Sigmoid colon (tissue), 7 donors: Measurements from ENCODE around the gene DCC. TPM values are rescaled to one million over a fixed set of nuclear protein-coding genes. Genes with fewer than 3 reads are reported as not detected.

Experiments used
- DNase-seq: peaks from one replicate; pipeline ENCODE4 v3.0.0-alpha.2; 2019
- H3K27ac ChIP-seq, 4 donors: fragments of 200-600 bp; sonication (generic); one replicate each; pipeline ENCODE4 v1.5.1; 2016 to 2019; ENCODE audit warnings: mild to moderate bottlenecking in 1 of 4
- H3K27me3 ChIP-seq, 3 donors: fragments of 200-600 bp; sonication (generic); one replicate each; pipeline ENCODE4 v1.5.1; 2019; ENCODE audit warnings: mild to moderate bottlenecking in 1 of 3
- H3K36me3 ChIP-seq, 4 donors: fragments of 200-600 bp; sonication (generic); one replicate each; pipeline ENCODE4 v1.5.1; 2016 to 2019
- H3K4me1 ChIP-seq, 4 donors: fragments of 200-600 bp; sonication (generic); one replicate each; pipeline ENCODE4 v1.5.1; 2017 to 2019
- H3K4me3 ChIP-seq, 4 donors: fragments of 200-600 bp; sonication (generic); one replicate each; pipeline ENCODE4 v1.5.1; 2017 to 2019; ENCODE audit warnings: mild to moderate bottlenecking in 2 of 4, moderate library complexity in 1 of 4
- H3K9me3 ChIP-seq, 4 donors: fragments of 200-600 bp in 3 of 4; sonication (generic) in 3 of 4; one replicate each; pipeline versions ENCODE4 v1.5.1 to v1.6.1; 2013 to 2019
- EP300 ChIP-seq, 4 donors: sonication (generic); formaldehyde crosslinking; IDR thresholded peaks; one replicate each; pipeline ENCODE4 v1.6.1; 2017; ENCODE audit warnings: antibody characterized with exemption in 4 of 4
- POLR2A ChIP-seq, 2 donors: fragments of 450-650 bp; IDR thresholded peaks; one replicate each; pipeline ENCODE4 v1.6.1; 2016; ENCODE audit warnings: antibody characterized with exemption in 2 of 2, mild to moderate bottlenecking in 2 of 2, moderate library complexity in 2 of 2
- POLR2AphosphoS5 ChIP-seq, 4 donors: sonication (generic); formaldehyde crosslinking; IDR thresholded peaks; one replicate each; pipeline ENCODE4 v1.6.1; 2017; ENCODE audit warnings: antibody characterized with exemption in 4 of 4
- WGBS, 2 donors: extraction: QIAGEN DNeasy Blood & Tissue Kit; methylation state at CpG; one replicate each; pipeline ENCODE4 v1.1.7; 2013; 5-methylcytosine and 5-hydroxymethylcytosine counted together
- intact Hi-C: fragments of 100-400 bp; cut with DNase I; formaldehyde crosslinking; loops from one replicate; pipeline ENCODE4 v1.15.1; 2023
- polyA plus RNA-seq, 3 donors: library from polyadenylated mRNA; stranded (reverse); fragments of 200-250 nt; gene quantifications; one replicate each; pipeline ENCODE4 v1.2.3, GENCODE V29; 2013
- total RNA-seq, 4 donors: library from RNA; depleted of rRNA; stranded (reverse); fragments of >200 nt; gene quantifications; one replicate each; pipeline ENCODE4 v1.1.0, GENCODE V29; 2016
- TF ChIP-seq, protein P1 (sequence below), 4 experiments: fragments of 450-650 bp in 3 of 4; fragments of 200-600 bp in 1 of 4; IDR thresholded peaks; one replicate each; pipeline ENCODE4 v1.5.1; 2016 to 2019; ENCODE audit warnings: antibody characterized with exemption in 4 of 4, mild to moderate bottlenecking in 3 of 4, moderate library complexity in 2 of 4
- donor health status: healthy with polysubstance abuse.
- donor health status: Bipolar disorder and iron deficiency.
- donor health status: healthy.

DCC gene
- total and polyA plus RNA-seq, 7 donors = 0.04 to 0.83 (median 0.36) TPM; not detected in 2

DNA sequence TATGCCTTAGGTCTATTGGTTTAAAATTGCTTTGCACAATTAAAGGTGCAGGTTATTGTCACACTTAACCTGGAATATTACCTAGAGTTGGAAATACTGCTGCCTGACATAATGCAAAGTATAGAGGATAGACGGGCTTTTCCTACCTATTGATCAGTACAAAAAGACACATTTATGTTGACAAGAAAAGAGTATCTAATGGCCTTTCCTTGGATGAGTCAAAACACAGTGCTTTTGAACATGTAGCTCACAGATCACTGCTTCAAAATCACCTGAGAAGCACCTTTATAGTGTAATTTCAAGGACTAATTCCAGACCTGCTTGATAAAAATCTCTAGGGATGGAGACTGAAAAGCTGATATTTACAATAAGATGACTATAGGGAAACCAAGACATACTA is 262.8 kb downstream of the DCC start:
- Histone ChIP-seq H3K4me1 (no peaks in the 10 kb centered on the region), H3K27me3 (no peaks in the 10 kb centered on the region), H3K27ac (no peak overlapping the region), H3K4me3 (no peak overlapping the region), H3K9me3 (no peaks in the 10 kb centered on the region), H3K36me3 (no peaks in the 10 kb centered on the region)
- intact Hi-C loops = no loop called here
- 87 to 92% methylated on average over 1 of the region's 1 CpG for WGBS, 2 donors
- DNase-seq = no peak
- TF ChIP-seq POLR2A (IDR thresholded peaks at IDR 0.05) (no peak), EP300 (IDR thresholded peaks at IDR 0.05) (no peak), POLR2AphosphoS5 (IDR thresholded peaks at IDR 0.05) (no peak)
- TF ChIP-seq, protein P1, sequence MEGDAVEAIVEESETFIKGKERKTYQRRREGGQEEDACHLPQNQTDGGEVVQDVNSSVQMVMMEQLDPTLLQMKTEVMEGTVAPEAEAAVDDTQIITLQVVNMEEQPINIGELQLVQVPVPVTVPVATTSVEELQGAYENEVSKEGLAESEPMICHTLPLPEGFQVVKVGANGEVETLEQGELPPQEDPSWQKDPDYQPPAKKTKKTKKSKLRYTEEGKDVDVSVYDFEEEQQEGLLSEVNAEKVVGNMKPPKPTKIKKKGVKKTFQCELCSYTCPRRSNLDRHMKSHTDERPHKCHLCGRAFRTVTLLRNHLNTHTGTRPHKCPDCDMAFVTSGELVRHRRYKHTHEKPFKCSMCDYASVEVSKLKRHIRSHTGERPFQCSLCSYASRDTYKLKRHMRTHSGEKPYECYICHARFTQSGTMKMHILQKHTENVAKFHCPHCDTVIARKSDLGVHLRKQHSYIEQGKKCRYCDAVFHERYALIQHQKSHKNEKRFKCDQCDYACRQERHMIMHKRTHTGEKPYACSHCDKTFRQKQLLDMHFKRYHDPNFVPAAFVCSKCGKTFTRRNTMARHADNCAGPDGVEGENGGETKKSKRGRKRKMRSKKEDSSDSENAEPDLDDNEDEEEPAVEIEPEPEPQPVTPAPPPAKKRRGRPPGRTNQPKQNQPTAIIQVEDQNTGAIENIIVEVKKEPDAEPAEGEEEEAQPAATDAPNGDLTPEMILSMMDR (IDR thresholded peaks at IDR 0.05) = no peak

DNA sequence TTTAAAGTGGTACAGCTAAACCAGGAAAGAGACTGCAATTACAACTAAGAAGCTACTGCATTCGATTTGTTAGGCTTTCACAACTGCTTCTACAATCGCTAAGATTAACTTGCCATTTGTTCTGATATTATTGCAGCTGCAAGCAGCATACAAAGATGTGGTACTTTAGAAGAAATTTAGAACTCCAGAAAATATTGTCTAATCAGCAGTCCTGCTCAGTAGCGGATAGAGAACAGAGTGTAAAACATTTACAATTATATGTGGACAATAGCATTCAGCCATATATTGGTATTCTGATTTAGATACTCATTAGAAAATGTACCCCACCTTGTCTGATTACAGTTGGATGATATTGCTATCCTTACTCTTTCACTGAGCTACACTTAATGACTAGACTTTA is 265.3 kb downstream of the DCC start:
- TF ChIP-seq POLR2A (IDR thresholded peaks at IDR 0.05) (no peak), POLR2AphosphoS5 (IDR thresholded peaks at IDR 0.05) (no peak), EP300 (IDR thresholded peaks at IDR 0.05) (no peak)
- TF ChIP-seq, protein P1 (IDR thresholded peaks at IDR 0.05) = no peak
- no peaks in the 10 kb centered on the region for H3K27me3 ChIP-seq
- intact Hi-C loops = no loop called here
- no peak for DNase-seq
- no peaks in the 10 kb centered on the region for H3K36me3 ChIP-seq
- WGBS, 2 donors = 82 to 92% methylated on average over 3 of the region's 3 CpGs
- no peak overlapping the region for H3K27ac ChIP-seq
- no peak overlapping the region for H3K4me3 ChIP-seq
- H3K9me3 ChIP-seq = no peaks in the 10 kb centered on the region
- H3K4me1 ChIP-seq = no peaks in the 10 kb centered on the region

DNA sequence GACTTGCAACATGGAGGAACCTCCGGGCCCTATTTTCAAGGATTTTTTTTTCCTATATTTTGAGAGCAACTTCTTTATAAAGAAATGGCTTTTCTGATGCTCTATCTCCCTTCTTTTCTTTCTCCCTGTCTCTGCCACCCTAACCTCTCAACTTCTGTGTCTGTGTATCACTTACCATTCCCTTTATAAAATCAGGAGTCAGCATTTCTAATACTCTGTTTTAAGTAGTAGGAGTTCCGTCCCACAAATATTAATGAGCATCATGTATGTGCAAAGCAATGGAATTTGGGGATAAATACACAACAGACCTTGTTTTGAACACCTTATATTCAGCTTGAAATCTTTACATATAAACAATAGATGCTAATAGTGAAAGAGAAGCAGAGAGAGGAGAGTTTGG is 268.0 kb downstream of the DCC start:
- H3K9me3 ChIP-seq = no peaks in the 10 kb centered on the region
- H3K4me3 ChIP-seq = no peak overlapping the region
- no peaks in the 10 kb centered on the region for H3K4me1 ChIP-seq
- H3K27ac ChIP-seq = no peak overlapping the region
- H3K27me3 ChIP-seq = no peaks in the 10 kb centered on the region
- intact Hi-C loops = no loop called here
- TF ChIP-seq, protein P1 (IDR thresholded peaks at IDR 0.05) = no peak
- TF ChIP-seq POLR2A (IDR thresholded peaks at IDR 0.05) = no peak
- no peak for TF ChIP-seq POLR2AphosphoS5 (IDR thresholded peaks at IDR 0.05)
- no peak for TF ChIP-seq EP300 (IDR thresholded peaks at IDR 0.05)
- DNase-seq = no peak
- whole genome bisulfite sequencing, 2 donors = 90 to 93% methylated on average over 2 of the region's 2 CpGs
- no peaks in the 10 kb centered on the region for H3K36me3 ChIP-seq

DNA sequence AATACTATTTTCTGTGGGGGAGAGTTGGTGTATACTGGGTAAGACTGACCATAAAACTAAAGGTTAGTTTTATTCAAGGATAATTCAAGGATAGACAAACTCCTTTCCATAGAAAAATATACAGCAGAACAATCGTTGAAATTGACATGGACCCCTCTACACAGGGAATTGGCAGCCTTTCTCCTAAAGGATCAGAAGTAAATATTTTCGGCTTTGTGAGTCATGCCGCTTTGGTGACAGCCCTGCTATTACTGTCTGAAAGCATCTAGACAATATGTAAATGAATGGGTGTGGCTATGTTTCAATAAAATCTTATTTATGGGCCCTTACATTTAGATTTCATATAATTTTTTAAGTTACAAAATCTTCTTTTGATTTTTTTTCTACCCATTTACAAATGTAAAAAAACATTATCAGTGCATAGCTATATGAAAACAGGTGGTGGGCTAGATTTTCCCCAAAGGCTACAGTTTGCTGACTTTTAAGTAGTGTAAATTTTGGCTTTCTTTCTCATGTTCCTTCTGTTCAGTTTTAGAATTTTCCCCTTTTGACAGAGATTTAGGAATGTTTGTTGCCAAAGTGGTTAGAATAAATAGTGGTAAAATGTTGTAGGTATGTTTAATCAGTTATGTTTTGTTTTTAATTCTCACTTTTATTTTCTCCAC is 270.6 kb downstream of the DCC start:
- Histone ChIP-seq H3K36me3 (no peaks in the 10 kb centered on the region), H3K9me3 (peaks cover 0 to 3% (median 0%) of the 10 kb centered on the region in 4 donors), H3K4me3 (no peak overlapping the region), H3K27ac (no peak overlapping the region), H3K27me3 (no peaks in the 10 kb centered on the region), H3K4me1 (no peaks in the 10 kb centered on the region)
- intact Hi-C loops = no loop called here
- WGBS, 2 donors = 65 to 88% methylated on average over 3 of the region's 3 CpGs
- TF ChIP-seq EP300 (IDR thresholded peaks at IDR 0.05) = no peak
- TF ChIP-seq POLR2A (IDR thresholded peaks at IDR 0.05) = no peak
- TF ChIP-seq POLR2AphosphoS5 (IDR thresholded peaks at IDR 0.05) = no peak
- TF ChIP-seq, protein P1 (IDR thresholded peaks at IDR 0.05) = no peak
- DNase-seq = no peak

DNA sequence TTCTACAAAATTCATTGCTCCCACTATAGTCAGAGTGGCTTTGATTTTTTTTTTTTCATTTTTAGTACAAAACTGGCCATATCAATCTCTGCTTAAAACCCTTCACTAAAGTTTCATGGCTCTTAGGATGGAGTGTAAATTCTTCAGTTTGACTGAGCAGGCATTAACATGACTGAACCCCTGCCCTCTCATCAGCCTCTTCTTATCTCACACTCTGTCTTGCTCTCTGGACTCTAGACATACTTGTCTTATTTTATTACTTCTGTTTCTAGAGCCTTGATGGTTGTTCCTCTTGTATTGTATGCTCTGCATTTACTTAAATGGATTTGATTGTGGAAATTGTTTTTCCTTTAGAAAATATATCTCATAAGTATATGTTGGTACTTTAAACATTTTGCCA is 272.4 kb downstream of the DCC start:
- H3K4me3 ChIP-seq = no peak overlapping the region
- H3K36me3 ChIP-seq = no peaks in the 10 kb centered on the region
- intact Hi-C loops = no loop called here

More for the DNA sequence above, 272.4 kb downstream of the DCC start:
- no peaks in the 10 kb centered on the region for H3K27me3 ChIP-seq
- H3K9me3 ChIP-seq = peaks cover 0 to 3% (median 0%) of the 10 kb centered on the region in 4 donors
- TF ChIP-seq, protein P1 (IDR thresholded peaks at IDR 0.05) = no peak
- TF ChIP-seq POLR2A (IDR thresholded peaks at IDR 0.05) (no peak), POLR2AphosphoS5 (IDR thresholded peaks at IDR 0.05) (no peak)
- no peak for DNase-seq
- H3K4me1 ChIP-seq = no peaks in the 10 kb centered on the region
- H3K27ac ChIP-seq = no peak overlapping the region
